Activated CD4-positive, CD25-positive, alpha-beta regulatory T cell (primary cell): ENCODE measurements around the gene NHSL2.
"Not testable (repeated sequence)": the region's sequence is repeated elsewhere in the genome, so short reads cannot be mapped to it uniquely, and the experiment has no call there.

Experiments used
- DNase-seq, 4 experiments: peaks; one replicate each; lab custom pipeline; 2025; lab: John Stamatoyannopoulos, UW

Gene NHSL2

GRCh38 chrX:72176289-72176688, 265.6 kb downstream of the NHSL2 start:
- not testable (repeated sequence) for DNase-seq

- DNase-seq: no peak
Measured at GRCh38 chrX:72176981-72177380, 266.3 kb downstream of the NHSL2 start.

- no peak for DNase-seq
Measured at GRCh38 chrX:72180539-72180938, 269.9 kb downstream of the NHSL2 start.

DNA sequence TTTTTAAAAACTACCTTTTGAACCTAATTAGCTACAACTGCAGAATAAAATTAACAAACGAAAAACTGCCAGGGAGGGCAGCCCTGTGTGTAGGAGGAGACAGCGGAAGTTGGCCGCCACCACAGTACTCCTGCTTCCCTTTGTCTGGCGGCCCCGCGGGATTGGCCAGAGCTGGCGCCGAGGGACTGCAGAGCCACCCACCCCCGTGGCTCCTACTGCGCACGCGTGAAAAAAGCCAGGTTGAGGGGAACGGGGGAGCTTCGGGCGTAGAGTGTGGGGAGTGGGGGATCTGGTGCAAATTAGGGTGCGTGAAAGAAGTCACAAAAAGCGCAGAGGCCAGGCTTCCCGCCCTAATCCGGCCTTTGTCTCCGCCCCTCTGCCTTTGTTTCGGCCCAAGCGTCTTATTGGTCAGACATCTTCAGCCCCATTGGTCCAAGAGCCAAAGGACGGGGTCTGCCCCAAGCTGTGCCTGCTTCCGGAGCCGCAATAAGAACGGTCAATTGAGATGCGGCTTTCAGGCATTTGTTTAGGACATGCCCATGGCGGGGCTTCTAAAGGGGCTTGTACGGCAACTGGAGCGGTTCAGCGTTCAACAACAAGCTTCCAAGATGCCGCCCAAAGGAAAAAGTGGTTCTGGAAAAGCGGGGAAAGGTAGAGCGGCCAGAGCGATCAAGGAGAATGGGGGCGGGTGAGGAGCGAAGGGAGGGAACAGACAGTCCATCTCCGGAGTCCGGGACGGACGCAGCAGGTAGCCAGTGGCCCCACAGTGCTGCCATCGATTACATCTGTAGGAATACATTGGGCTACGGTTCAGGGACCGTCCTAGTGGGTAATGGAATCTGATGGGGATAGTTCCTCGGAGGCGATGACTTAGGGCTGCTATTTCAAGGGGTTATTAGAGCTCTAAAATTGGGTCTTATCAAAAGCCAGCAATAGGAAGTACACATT, 270.8 kb downstream of the NHSL2 start, which contains the start of gene PIN4:
PIN4 (plus strand) TSS at position 580 of the 948 bp plus-strand sequence; CDS start at position 609, 29 bp downstream.
- peak; percentile 63 to 66 (median 65) for DNase-seq

DNA sequence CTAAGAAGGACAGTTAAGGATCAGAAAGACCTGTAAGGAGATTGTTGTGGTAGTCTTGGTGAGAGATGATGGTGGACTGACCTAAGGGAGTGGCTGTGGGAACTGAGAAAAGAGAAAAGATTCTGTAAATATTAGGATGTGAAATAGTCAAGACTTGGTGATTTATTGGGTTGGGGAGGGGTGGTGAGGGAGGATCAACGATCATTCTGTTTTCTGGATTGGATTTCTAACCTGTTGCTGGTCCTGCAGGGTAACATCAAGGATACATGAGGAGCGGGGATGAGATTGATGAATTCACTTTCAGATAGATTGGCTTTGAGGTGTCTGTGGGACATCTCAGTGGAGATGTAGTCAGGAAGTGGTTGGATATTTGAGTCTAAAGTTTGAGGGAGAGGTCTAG, 272.3 kb downstream of the NHSL2 start:
- no peak for DNase-seq

DNA sequence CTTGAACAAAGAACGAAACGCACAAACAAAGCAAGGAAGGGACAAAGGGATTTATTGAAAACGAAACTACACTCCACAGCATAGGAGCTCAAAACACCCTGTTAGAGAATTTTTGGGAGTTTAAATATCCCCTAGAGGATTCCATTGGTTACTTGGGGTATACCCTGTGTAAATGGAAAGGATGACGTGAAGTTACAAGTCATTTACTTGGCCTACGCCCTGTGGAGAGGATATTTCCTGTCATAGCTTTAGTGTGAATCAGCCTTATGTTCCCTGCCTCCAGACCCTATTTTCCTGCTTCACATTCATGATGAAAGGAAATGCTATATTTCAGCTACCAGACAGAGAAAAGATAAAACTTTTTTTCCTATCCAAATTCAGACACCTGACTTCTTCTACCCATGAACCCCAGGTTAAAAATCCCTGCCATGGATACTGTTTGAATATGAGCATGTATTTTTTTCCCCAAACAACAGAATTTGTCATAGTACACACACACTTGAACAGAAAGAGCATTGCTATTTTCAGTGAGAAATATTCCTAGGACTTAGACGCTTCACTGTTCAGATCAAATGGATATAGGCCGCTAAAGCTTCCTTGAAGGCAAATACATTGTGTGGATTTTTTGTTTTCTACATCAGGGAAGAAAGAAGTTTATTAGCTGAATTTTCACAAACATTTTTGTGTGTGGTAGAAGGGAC, 291.3 kb downstream of the NHSL2 start:
- no peak for DNase-seq
